ENCODE results near the gene SEPTIN10.
"Not testable (repeated sequence)": the region's sequence is repeated elsewhere in the genome, so short reads cannot be mapped to it uniquely, and the experiment has no call there.

The SEPTIN10 gene

GRCh38 chr2:109647636-109648035 lies 33.9 kb upstream of the SEPTIN10 start:
- no peak overlapping the region for H2AFZ ChIP-seq (ENCODE audit: low read depth)
- no peak for TF ChIP-seq CTCF (conservative IDR thresholded peaks at IDR 0.05; ENCODE audit: low read depth, low read length)

GRCh38 chr2:109646961-109647360 lies 33.2 kb upstream of the SEPTIN10 start:
- no peaks in the 10 kb centered on the region for H4K20me1 ChIP-seq (ENCODE audit: insufficient read depth)
- no peak for TF ChIP-seq CTCF (conservative IDR thresholded peaks at IDR 0.05; ENCODE audit: low read depth, low read length)
- H3K27me3 ChIP-seq (ENCODE audit: insufficient read depth, low read depth) = no peaks in the 10 kb centered on the region
- no peak overlapping the region for H3K4me3 ChIP-seq (IDR thresholded peaks at IDR 0.05; ENCODE audit: insufficient read depth, low read depth, low read length)
- no peaks in the 10 kb centered on the region for H3K36me3 ChIP-seq (ENCODE audit: insufficient read depth)
- no peak overlapping the region for H3K4me2 ChIP-seq
- no peaks in the 10 kb centered on the region for H3K79me2 ChIP-seq (ENCODE audit: insufficient read depth, low read depth)
- no peak overlapping the region for H3K9ac ChIP-seq
- no peak overlapping the region for H3K27ac ChIP-seq
- no peak overlapping the region for H2AFZ ChIP-seq (ENCODE audit: low read depth)
- peaks cover 7% of the 10 kb centered on the region for H3K4me1 ChIP-seq (ENCODE audit: low read depth, poor library complexity, severe bottlenecking)

More at GRCh38 chr2:109647636-109648035, 33.9 kb upstream of the SEPTIN10 start:
- Histone ChIP-seq H3K27ac (no peak overlapping the region), H3K4me1 (ENCODE audit: low read depth, poor library complexity, severe bottlenecking) (peaks cover 7% of the 10 kb centered on the region), H4K20me1 (ENCODE audit: insufficient read depth) (no peaks in the 10 kb centered on the region), H3K4me2 (no peak overlapping the region), H3K27me3 (ENCODE audit: insufficient read depth, low read depth) (no peaks in the 10 kb centered on the region), H3K36me3 (ENCODE audit: insufficient read depth) (no peaks in the 10 kb centered on the region), H3K4me3 (IDR thresholded peaks at IDR 0.05; ENCODE audit: insufficient read depth, low read depth, low read length) (no peak overlapping the region), H3K9ac (no peak overlapping the region), H3K79me2 (ENCODE audit: insufficient read depth, low read depth) (no peaks in the 10 kb centered on the region)

- Histone ChIP-seq H3K79me2 (ENCODE audit: insufficient read depth, low read depth) (no peaks in the 10 kb centered on the region), H3K27me3 (ENCODE audit: insufficient read depth, low read depth) (no peaks in the 10 kb centered on the region), H3K4me2 (no peak overlapping the region), H3K4me3 (IDR thresholded peaks at IDR 0.05; ENCODE audit: insufficient read depth, low read depth, low read length) (no peak overlapping the region), H2AFZ (ENCODE audit: low read depth) (no peak overlapping the region), H3K27ac (no peak overlapping the region), H3K4me1 (ENCODE audit: low read depth, poor library complexity, severe bottlenecking) (peaks cover 7% of the 10 kb centered on the region), H3K36me3 (ENCODE audit: insufficient read depth) (no peaks in the 10 kb centered on the region), H3K9ac (no peak overlapping the region), H4K20me1 (ENCODE audit: insufficient read depth) (no peaks in the 10 kb centered on the region)
- TF ChIP-seq CTCF (conservative IDR thresholded peaks at IDR 0.05; ENCODE audit: low read depth, low read length) = no peak
These were observed 31.8 kb upstream of the SEPTIN10 start for GRCh38 chr2:109645412-109646184.

GRCh38 chr2:109644571-109645275 lies 31.0 kb upstream of the SEPTIN10 start:
- no peak overlapping the region for H2AFZ ChIP-seq (ENCODE audit: low read depth)
- no peak for TF ChIP-seq CTCF (conservative IDR thresholded peaks at IDR 0.05; ENCODE audit: low read depth, low read length)

GRCh38 chr2:109640000-109640399 lies 26.2 kb upstream of the SEPTIN10 start:
- H4K20me1 ChIP-seq (ENCODE audit: insufficient read depth); H3K27me3 ChIP-seq (ENCODE audit: insufficient read depth, low read depth); H3K4me3 ChIP-seq (IDR thresholded peaks at IDR 0.05; ENCODE audit: insufficient read depth, low read depth, low read length); H2AFZ ChIP-seq (ENCODE audit: low read depth); H3K9ac ChIP-seq; H3K27ac ChIP-seq; H3K79me2 ChIP-seq (ENCODE audit: insufficient read depth, low read depth); H3K36me3 ChIP-seq (ENCODE audit: insufficient read depth); H3K4me2 ChIP-seq: not testable (repeated sequence)
- peaks cover 49% of the 10 kb centered on the region for H3K4me1 ChIP-seq (ENCODE audit: low read depth, poor library complexity, severe bottlenecking)

More at GRCh38 chr2:109644571-109645275, 31.0 kb upstream of the SEPTIN10 start:
- H4K20me1 ChIP-seq (ENCODE audit: insufficient read depth) = no peaks in the 10 kb centered on the region
- H3K27me3 ChIP-seq (ENCODE audit: insufficient read depth, low read depth) = no peaks in the 10 kb centered on the region
- no peak overlapping the region for H3K4me3 ChIP-seq (IDR thresholded peaks at IDR 0.05; ENCODE audit: insufficient read depth, low read depth, low read length)
- H3K4me1 ChIP-seq (ENCODE audit: low read depth, poor library complexity, severe bottlenecking) = peaks cover 8% of the 10 kb centered on the region
- H3K27ac ChIP-seq = no peak overlapping the region; the same call in 1 of the 2 replicates
- no peak overlapping the region for H3K9ac ChIP-seq
- no peaks in the 10 kb centered on the region for H3K36me3 ChIP-seq (ENCODE audit: insufficient read depth)
- H3K4me2 ChIP-seq = no peak overlapping the region
- no peaks in the 10 kb centered on the region for H3K79me2 ChIP-seq (ENCODE audit: insufficient read depth, low read depth)
